Ramos (cell line): Measurements from ENCODE around the gene ADD3.

Source experiments
- in situ Hi-C: fragments of 300-500 bp; cut with MboI; formaldehyde crosslinking; loops from one replicate; pipeline ENCODE4 v1.14.3; 2022; ENCODE audit warnings: low sequenced_read_pairs; ENCODE audit not compliant: unreplicated experiment

The ADD3 gene, protein sequence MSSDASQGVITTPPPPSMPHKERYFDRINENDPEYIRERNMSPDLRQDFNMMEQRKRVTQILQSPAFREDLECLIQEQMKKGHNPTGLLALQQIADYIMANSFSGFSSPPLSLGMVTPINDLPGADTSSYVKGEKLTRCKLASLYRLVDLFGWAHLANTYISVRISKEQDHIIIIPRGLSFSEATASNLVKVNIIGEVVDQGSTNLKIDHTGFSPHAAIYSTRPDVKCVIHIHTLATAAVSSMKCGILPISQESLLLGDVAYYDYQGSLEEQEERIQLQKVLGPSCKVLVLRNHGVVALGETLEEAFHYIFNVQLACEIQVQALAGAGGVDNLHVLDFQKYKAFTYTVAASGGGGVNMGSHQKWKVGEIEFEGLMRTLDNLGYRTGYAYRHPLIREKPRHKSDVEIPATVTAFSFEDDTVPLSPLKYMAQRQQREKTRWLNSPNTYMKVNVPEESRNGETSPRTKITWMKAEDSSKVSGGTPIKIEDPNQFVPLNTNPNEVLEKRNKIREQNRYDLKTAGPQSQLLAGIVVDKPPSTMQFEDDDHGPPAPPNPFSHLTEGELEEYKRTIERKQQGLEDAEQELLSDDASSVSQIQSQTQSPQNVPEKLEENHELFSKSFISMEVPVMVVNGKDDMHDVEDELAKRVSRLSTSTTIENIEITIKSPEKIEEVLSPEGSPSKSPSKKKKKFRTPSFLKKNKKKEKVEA

GRCh38 chr10:110007701-110008517 lies at the start of gene ADD3:
Gene ADD3, plus strand, starts transcription at chr10:110007984. Its CDS starts 92,670 bp downstream, at chr10:110100654.
- in situ Hi-C loops = no loop called here

- in situ Hi-C loops = no loop called here
Measured at GRCh38 chr10:109958059-109958458, 49.7 kb upstream of the ADD3 start.

DNA sequence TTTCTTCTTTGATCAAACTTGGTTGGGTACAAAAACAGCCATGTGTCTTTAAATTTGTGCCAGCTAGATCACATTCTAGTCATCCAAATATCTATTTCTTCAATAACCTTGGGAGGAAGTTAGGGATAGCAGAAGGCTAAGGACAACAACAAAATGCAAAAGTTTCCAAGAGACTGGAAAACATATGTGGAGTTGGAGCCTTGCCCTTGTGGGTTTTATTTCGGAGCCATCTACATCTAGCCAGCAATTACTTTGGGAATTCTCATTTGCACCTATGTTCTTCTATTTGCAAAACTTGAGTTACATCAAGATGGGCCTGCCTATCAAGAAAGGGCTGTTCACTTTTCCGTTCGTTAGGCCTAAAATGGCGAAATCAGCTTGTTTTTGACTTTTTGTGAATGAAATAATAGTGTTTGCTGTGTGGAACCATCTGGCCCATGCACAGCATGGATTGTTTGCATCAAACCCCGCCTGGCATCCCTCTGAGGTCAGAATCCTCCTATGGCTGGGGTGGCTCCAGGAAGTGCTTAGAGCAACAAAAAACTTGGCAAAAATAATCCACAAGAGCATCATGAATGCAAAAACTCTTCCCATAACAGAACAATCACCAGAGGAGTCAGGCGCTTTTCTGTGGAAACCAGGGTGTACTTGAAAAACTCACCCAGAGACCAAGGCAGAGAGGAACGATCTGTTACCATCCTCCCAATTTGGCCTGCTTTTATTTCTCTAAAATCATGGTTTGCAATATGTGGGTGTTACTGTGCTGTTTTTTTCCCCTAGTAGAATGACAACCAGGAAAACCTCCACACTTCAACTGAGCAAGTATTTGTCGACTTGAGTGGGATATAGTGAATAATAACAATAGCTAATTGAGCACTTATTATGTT lies 48.3 kb upstream of the ADD3 start:
- in situ Hi-C loops = no loop called here

- in situ Hi-C loops = no loop called here
Measured at GRCh38 chr10:109960682-109961081, 47.1 kb upstream of the ADD3 start.

DNA sequence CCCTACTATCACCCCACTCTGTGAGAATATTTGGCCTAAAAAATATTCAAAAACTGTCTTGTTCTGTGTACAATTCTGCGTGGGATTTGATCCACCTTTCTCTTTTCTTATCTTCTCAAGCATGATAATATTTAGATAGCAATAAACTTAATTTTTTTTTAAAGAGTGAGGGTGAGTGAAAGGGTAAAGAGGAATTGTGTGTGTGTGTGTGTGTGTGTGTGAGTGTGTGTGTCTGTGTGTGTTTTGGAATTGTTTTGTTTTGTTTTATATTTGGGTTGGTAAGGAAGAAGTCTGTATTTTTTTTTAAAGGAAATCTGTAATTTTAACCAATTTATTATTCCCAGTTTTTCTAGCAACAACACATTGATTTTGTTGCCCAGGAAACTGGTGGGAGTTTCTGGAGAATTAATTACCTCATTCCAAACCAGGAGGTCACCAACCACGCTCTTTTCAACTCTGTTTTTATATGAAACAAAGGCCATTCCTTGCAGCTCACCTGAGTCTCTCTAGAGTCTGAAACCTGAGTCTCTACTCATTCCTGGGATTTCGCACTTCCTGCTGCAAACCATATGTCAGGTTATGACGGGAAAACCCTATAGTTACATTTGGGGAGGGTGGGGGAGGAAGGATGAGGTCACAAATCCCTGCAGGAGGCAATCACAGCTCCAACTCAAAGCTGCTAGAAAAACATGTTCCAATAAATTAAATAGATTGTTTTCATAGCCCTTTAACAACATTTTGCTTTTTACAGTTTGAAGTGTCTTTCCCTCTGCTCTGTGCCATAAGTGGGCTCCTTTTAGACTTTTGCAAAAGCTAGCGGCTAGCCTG lies 46.4 kb upstream of the ADD3 start:
- in situ Hi-C loops = no loop called here

- in situ Hi-C loops = no loop called here
Measured at GRCh38 chr10:109962247-109962646, 45.5 kb upstream of the ADD3 start.

DNA sequence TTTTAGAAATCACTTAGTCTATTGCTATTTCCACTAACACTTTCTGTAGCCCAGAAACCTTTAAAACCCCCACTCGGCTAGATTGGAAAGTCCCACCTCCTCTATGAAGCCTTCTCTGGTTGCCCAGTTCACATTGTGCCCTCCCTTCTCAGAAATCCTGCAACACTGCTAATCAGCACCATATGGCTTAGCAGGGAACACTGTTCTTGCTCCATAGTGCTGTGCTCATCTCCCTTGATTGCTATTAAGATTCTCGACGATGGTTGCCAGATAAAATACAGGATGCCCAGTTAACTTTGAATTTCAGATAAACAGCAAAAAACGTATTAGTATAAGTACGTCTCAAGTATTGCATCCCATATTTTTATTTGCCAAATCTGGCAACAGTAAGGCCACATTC lies 44.3 kb upstream of the ADD3 start:
- in situ Hi-C loops = no loop called here

- in situ Hi-C loops = no loop called here
Measured at GRCh38 chr10:109964318-109964717, 43.5 kb upstream of the ADD3 start.

GRCh38 chr10:109966961-109967738 lies 40.6 kb upstream of the ADD3 start:
- in situ Hi-C loops = no loop called here

DNA sequence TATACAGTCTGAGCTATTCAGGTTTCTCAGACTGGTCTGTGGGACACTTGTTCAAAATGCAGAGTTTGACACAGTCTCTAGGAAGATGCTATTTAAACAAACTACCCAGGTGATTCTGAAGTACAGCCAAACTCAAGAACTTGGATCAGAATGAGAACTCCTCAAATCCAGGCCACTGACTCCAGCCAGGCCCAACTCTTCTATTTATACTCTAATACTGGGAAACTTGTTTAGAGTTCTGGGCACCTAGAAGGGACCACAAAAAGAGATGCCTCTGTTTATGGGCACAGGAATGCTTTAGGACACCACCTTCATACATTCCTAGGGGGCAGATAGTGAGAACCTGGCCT lies 40.1 kb upstream of the ADD3 start:
- in situ Hi-C loops = no loop called here

DNA sequence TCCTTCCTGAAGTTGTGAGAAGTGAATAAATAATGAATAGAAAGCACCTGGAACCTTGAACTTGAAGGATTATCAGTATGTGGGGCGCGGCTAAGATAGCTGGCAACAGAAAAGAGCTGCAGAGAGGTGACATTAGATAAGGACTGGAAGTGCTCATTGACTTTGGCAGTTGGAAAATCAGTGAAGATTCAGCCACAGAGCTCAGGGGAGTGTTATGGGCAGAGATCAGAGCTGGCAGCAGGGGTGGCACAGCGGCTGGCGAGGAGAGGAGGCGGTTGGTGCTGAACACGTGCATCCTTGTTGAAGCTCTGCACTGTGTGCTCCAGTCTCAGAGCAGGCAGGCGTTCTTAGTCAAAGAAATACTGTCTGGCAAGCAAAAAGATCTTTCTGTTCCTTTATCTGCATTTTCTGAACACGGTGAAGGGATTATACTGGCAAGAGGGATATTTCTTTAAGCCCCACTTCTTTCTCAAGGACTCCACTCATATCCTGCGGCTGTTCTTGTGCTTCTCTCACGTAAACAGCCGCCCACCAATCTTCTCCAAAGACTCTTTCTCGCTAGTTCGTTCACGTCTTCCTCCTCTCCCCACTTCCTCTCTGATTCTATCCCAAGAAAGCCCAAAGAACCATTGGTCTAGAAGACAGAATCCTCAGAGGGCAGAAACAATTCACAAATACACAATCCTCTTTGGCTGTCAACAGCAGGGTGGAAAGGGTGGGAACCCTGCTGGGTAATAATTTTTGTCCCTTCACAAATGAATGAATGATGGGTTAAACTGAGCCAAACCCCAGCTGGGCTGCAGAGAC lies 38.6 kb upstream of the ADD3 start:
- in situ Hi-C loops = no loop called here

DNA sequence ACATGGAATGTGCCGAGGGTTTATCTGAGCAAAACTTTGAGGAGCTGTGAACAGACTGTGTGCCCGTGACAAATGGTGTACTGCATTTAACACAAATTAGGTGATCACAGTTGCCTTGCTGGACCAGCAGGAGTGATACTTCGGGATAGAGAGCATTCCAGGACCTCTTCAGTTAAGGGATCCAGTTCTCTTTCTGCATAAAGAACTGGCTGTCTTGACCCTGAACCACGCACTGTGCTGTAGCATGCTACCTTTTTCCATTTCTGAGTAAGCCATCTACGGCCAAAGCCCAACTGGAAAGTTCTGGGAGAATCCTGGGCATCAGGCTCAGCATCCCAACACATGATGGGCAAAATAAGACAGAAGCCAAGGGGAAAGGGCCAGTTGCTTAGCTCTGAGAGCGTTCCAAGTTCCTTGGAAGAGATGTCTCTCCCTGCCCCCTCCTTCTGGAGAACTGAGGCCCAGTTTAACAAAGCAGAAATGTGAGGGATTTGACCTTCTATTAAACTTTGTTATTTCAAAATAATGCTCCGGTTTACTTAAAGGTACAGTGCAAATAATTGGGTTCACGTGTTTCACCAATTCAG lies 37.9 kb upstream of the ADD3 start:
- in situ Hi-C loops = no loop called here

DNA sequence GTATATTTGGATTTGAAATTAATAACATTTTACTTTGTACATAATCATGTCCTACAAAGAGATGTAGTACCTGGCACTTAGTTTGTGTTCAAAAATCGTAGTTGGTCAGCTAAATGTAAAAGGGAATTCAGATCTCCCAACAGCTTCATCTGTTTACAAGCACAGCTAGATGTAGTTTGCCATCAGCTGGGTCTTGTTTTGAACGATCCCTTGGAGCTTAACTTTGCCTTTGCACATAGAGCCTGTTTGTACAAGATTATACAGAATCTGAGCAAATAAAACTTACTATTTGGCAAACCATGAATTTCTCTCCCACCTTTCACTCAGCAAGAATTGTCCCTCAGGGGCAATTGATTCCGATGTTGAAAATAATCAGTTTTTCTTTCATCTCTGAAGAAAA lies 36.1 kb upstream of the ADD3 start:
- in situ Hi-C loops = no loop called here

- in situ Hi-C loops = no loop called here
Measured at GRCh38 chr10:109972372-109973001, 35.3 kb upstream of the ADD3 start.

- in situ Hi-C loops = no loop called here
Measured at GRCh38 chr10:109973326-109973829, 34.4 kb upstream of the ADD3 start.

- in situ Hi-C loops = no loop called here
Measured at GRCh38 chr10:109974504-109975191, 33.1 kb upstream of the ADD3 start.
